Neural crest cell (in vitro differentiated cells): Measurements from ENCODE around the gene TNFAIP8L3. TPM values are rescaled to one million over a fixed set of nuclear protein-coding genes. Genes with fewer than 3 reads are reported as not detected.

Experiments used
- DNase-seq: peaks from one replicate; pipeline ENCODE4 v3.0.0; 2021; ENCODE audit warnings: low read depth, mixed read lengths, low spot score
- H3K27ac Mint-ChIP-seq: one replicate; pipeline ENCODE4 v1.8.0; 2021; ENCODE audit warnings: mild to moderate bottlenecking, mixed read lengths; ENCODE audit not compliant: unreplicated experiment
- H3K27me3 Mint-ChIP-seq: 2 replicates; pipeline ENCODE4 v1.8.0; 2021; ENCODE audit warnings: low read depth, mild to moderate bottlenecking, mixed read lengths
- H3K36me3 Mint-ChIP-seq: 2 replicates; pipeline ENCODE4 v1.8.0; 2021; ENCODE audit warnings: low read depth, mild to moderate bottlenecking, mixed read lengths
- H3K4me1 Mint-ChIP-seq: 2 replicates; pipeline ENCODE4 v1.8.0; 2021; ENCODE audit warnings: mixed read lengths
- H3K4me3 Mint-ChIP-seq: one replicate; pipeline ENCODE4 v1.8.0; 2021; ENCODE audit warnings: mild to moderate bottlenecking, mixed read lengths
- H3K9me3 Mint-ChIP-seq: 2 replicates; pipeline ENCODE4 v1.8.0; 2021; ENCODE audit warnings: mixed read lengths
- CTCF ChIP-seq: fragments of 200-600 bp; sonication (generic); conservative IDR thresholded peaks from 2 replicates; pipeline ENCODE4 v1.5.0; 2021; ENCODE audit warnings: antibody characterized with exemption, mild to moderate bottlenecking
- total RNA-seq: library from RNA; stranded (reverse); gene quantifications from 2 replicates; pipeline ENCODE4 v1.2.1, GENCODE V29; 2021

Gene TNFAIP8L3
- total RNA-seq, 1 donor from 2014 or later: not detected

- TF ChIP-seq CTCF: no peak
- H3K27me3 Mint-ChIP-seq: peaks cover 93% of the 10 kb centered on the region
- no peak overlapping the region for H3K27ac Mint-ChIP-seq
- peak; percentile 9 for DNase-seq
- peak overlapping the region; percentile 77 for H3K4me3 Mint-ChIP-seq
- H3K9me3 Mint-ChIP-seq: no peaks in the 10 kb centered on the region
- peaks cover 5% of the 10 kb centered on the region for H3K4me1 Mint-ChIP-seq
- no peaks in the 10 kb centered on the region for H3K36me3 Mint-ChIP-seq
Observed at GRCh38 chr15:51093839-51094605, 684 bp downstream of the TNFAIP8L3 start.

GRCh38 chr15:51093488-51093838 lies 1.2 kb downstream of the TNFAIP8L3 start:
- DNase-seq: no peak
- H3K9me3 Mint-ChIP-seq: no peaks in the 10 kb centered on the region
- no peak for TF ChIP-seq CTCF
- peaks cover 92% of the 10 kb centered on the region for H3K27me3 Mint-ChIP-seq
- peaks cover 5% of the 10 kb centered on the region for H3K4me1 Mint-ChIP-seq
- H3K27ac Mint-ChIP-seq: no peak overlapping the region
- H3K36me3 Mint-ChIP-seq: no peaks in the 10 kb centered on the region
- peak overlapping the region; percentile 77 for H3K4me3 Mint-ChIP-seq

GRCh38 chr15:51092480-51093040 lies 2.1 kb downstream of the TNFAIP8L3 start:
- Mint-ChIP-seq H3K4me3 (peak overlapping the region; percentile 37), H3K27me3 (peaks cover 84% of the 10 kb centered on the region), H3K4me1 (peaks cover 5% of the 10 kb centered on the region), H3K36me3 (no peaks in the 10 kb centered on the region), H3K27ac (no peak overlapping the region), H3K9me3 (no peaks in the 10 kb centered on the region)
- no peak for TF ChIP-seq CTCF
- no peak for DNase-seq

GRCh38 chr15:51090753-51091152 lies 4.0 kb downstream of the TNFAIP8L3 start:
- no peak overlapping the region for H3K27ac Mint-ChIP-seq
- H3K4me3 Mint-ChIP-seq: no peak overlapping the region
- no peaks in the 10 kb centered on the region for H3K36me3 Mint-ChIP-seq
- H3K27me3 Mint-ChIP-seq: peaks cover 67% of the 10 kb centered on the region
- DNase-seq: no peak
- H3K9me3 Mint-ChIP-seq: no peaks in the 10 kb centered on the region
- H3K4me1 Mint-ChIP-seq: peaks cover 5% of the 10 kb centered on the region
- no peak for TF ChIP-seq CTCF

GRCh38 chr15:51089699-51090453 lies 4.8 kb downstream of the TNFAIP8L3 start:
- no peaks in the 10 kb centered on the region for H3K36me3 Mint-ChIP-seq
- DNase-seq: no peak
- H3K4me3 Mint-ChIP-seq: no peak overlapping the region
- no peaks in the 10 kb centered on the region for H3K9me3 Mint-ChIP-seq
- H3K4me1 Mint-ChIP-seq: peaks cover 5% of the 10 kb centered on the region
- H3K27ac Mint-ChIP-seq: no peak overlapping the region
- TF ChIP-seq CTCF: no peak
- H3K27me3 Mint-ChIP-seq: peaks cover 58% of the 10 kb centered on the region
